K562 (cell line): ENCODE data around the gene ATG12. TPM values are rescaled to one million over a fixed set of nuclear protein-coding genes. Genes with fewer than 3 reads are reported as not detected.

Source experiments
- DLX4 ChIP-seq: fragments of 250-450 bp; sonication (Bioruptor Pico); IDR thresholded peaks from 2 replicates; pipeline ENCODE4 v1.6.1; 2021; ENCODE audit warnings: mild to moderate bottlenecking
- RFX7 ChIP-seq: fragments of 250-450 bp; sonication (Bioruptor Pico); IDR thresholded peaks from 2 replicates; pipeline ENCODE4 v1.5.1; 2021; ENCODE audit warnings: mild to moderate bottlenecking
- SNIP1 ChIP-seq: fragments of 450-650 bp; IDR thresholded peaks from 2 replicates; pipeline ENCODE4 v1.7.1; 2017; ENCODE audit warnings: low read depth, mild to moderate bottlenecking
- TEAD2 ChIP-seq: fragments of 450-650 bp; IDR thresholded peaks from 2 replicates; pipeline ENCODE4 v1.6.1; 2016; ENCODE audit warnings: missing genetic modification characterization, control low read depth, missing compliant biosample characterization
- THRA ChIP-seq: fragments of 450-650 bp; IDR thresholded peaks from 2 replicates; pipeline ENCODE4 v1.6.1; 2017; ENCODE audit warnings: mild to moderate bottlenecking, moderate library complexity
- XRCC4 ChIP-seq: IDR thresholded peaks from one replicate; pipeline ENCODE4 v1.6.1; 2011; ENCODE audit not compliant: insufficient read depth, insufficient read length; ENCODE audit errors: extremely low read depth
- polyA plus RNA-seq, 8 experiments: library from polyadenylated mRNA; depleted of rRNA in 4 of 8; stranded (reverse) in 5 of 8; unstranded in 3 of 8; fragments of >200 nt; fragmentation: Nextera tagmentation in 2 of 8; fragmentation: Illumina TruSeq in 1 of 8; extraction: Ambion mirVana in 2 of 8; extraction: Trizol in 1 of 8; gene quantifications; 2 replicates each; pipeline versions ENCODE4 v1.2.1 to v1.2.3, GENCODE V29; 2011 to 2014; ENCODE audit warnings: inconsistent platforms in 1 of 8, missing spikeins in 1 of 8
- total RNA-seq, 7 experiments: library from RNA; depleted of rRNA in 6 of 7; stranded (reverse); fragments of >200 nt in 6 of 7; fragmentation: Illumina TruSeq in 2 of 7; extraction: Trizol in 2 of 7; gene quantifications; 2 replicates each; pipeline versions ENCODE4 v1.2.1 to v1.2.3, GENCODE V29; 2011 to 2021; ENCODE audit warnings: low replicate concordance in 1 of 7
- TF ChIP-seq, protein P1 (sequence below): fragments of 450-650 bp; formaldehyde crosslinking; conservative IDR thresholded peaks from 2 replicates; pipeline ENCODE4 v1.4.0; 2022; ENCODE audit warnings: mild to moderate bottlenecking, missing genetic modification characterization
- TF ChIP-seq, protein P2 (sequence below): sonication (generic); formaldehyde crosslinking; IDR thresholded peaks from 2 replicates; pipeline ENCODE4 v1.8.1; 2023; ENCODE audit warnings: mild to moderate bottlenecking, missing genetic modification reagents
- TF ChIP-seq, protein P3 (sequence below), 2 experiments: fragments of 450-650 bp in 1 of 2; sonication (generic) in 1 of 2; formaldehyde crosslinking in 1 of 2; IDR thresholded peaks; 2 replicates each; pipeline versions ENCODE4 v1.7.1 to v1.9.0; 2016 to 2022; ENCODE audit warnings: inconsistent platforms in 1 of 2, mild to moderate bottlenecking in 1 of 2, missing genetic modification reagents in 1 of 2
- TF ChIP-seq, protein P4 (sequence below): fragments of 250-450 bp; sonication (Bioruptor Pico); IDR thresholded peaks from 2 replicates; pipeline ENCODE4 v1.5.0; 2022; ENCODE audit warnings: mild to moderate bottlenecking

The ATG12 gene
- total and polyA plus RNA-seq, 9 of the 15 experiments (the other 6 are each of a cell fraction or from before 2014, with no cell fraction given): 21.6 to 132 (median 61.3) TPM

DNA sequence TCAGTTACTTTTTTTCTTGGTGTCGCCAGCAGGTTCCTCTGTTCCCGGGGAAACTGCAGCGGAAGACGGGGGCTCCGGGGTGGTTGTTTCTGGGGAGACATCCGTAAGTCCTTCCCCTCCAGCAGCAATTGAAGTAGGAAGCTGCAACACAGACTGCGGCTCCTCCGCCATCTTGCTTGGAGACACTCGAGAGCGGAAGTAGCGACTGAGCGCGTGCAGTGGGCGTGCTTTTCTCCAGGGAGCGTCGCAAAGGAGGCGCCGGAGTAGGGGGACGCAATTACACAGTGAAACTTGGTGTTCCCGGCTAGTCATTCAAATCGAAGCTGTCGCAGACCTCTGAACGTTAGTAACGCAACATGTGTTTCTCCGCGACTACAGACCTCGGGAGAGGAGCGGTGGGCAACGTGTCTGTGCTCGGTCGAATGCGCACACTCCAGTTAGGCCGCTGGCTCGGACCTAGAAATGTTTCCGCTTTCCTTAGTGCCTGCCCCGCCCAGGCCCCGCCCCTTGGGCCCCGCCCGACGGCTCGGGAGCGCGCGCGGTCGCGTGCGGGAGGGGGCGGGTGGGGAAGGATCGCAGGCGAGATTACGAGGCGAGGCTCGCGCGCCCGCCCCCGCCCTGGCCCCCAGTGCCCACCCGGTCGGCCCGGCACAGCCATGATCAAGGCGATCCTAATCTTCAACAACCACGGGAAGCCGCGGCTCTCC is at the start of gene ATG12, which contains the start of gene AP3S1 (continued):
- TF ChIP-seq, protein P1, sequence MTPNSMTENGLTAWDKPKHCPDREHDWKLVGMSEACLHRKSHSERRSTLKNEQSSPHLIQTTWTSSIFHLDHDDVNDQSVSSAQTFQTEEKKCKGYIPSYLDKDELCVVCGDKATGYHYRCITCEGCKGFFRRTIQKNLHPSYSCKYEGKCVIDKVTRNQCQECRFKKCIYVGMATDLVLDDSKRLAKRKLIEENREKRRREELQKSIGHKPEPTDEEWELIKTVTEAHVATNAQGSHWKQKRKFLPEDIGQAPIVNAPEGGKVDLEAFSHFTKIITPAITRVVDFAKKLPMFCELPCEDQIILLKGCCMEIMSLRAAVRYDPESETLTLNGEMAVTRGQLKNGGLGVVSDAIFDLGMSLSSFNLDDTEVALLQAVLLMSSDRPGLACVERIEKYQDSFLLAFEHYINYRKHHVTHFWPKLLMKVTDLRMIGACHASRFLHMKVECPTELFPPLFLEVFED (CRISPR knock-in tag): 0 out of 2 replicates have a peak, but pooled peaks have one; percentile 21
- TF ChIP-seq XRCC4 (no peak), TEAD2 (no peak), RFX7 (CRISPR knock-in tag) (no peak), THRA (no peak), DLX4 (CRISPR knock-in tag) (no peak), SNIP1 (no peak)
- TF ChIP-seq, protein P2, sequence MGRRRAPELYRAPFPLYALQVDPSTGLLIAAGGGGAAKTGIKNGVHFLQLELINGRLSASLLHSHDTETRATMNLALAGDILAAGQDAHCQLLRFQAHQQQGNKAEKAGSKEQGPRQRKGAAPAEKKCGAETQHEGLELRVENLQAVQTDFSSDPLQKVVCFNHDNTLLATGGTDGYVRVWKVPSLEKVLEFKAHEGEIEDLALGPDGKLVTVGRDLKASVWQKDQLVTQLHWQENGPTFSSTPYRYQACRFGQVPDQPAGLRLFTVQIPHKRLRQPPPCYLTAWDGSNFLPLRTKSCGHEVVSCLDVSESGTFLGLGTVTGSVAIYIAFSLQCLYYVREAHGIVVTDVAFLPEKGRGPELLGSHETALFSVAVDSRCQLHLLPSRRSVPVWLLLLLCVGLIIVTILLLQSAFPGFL (CRISPR knock-in tag): no peak; the same call in 1 of the 2 replicates
- TF ChIP-seq, protein P3, sequence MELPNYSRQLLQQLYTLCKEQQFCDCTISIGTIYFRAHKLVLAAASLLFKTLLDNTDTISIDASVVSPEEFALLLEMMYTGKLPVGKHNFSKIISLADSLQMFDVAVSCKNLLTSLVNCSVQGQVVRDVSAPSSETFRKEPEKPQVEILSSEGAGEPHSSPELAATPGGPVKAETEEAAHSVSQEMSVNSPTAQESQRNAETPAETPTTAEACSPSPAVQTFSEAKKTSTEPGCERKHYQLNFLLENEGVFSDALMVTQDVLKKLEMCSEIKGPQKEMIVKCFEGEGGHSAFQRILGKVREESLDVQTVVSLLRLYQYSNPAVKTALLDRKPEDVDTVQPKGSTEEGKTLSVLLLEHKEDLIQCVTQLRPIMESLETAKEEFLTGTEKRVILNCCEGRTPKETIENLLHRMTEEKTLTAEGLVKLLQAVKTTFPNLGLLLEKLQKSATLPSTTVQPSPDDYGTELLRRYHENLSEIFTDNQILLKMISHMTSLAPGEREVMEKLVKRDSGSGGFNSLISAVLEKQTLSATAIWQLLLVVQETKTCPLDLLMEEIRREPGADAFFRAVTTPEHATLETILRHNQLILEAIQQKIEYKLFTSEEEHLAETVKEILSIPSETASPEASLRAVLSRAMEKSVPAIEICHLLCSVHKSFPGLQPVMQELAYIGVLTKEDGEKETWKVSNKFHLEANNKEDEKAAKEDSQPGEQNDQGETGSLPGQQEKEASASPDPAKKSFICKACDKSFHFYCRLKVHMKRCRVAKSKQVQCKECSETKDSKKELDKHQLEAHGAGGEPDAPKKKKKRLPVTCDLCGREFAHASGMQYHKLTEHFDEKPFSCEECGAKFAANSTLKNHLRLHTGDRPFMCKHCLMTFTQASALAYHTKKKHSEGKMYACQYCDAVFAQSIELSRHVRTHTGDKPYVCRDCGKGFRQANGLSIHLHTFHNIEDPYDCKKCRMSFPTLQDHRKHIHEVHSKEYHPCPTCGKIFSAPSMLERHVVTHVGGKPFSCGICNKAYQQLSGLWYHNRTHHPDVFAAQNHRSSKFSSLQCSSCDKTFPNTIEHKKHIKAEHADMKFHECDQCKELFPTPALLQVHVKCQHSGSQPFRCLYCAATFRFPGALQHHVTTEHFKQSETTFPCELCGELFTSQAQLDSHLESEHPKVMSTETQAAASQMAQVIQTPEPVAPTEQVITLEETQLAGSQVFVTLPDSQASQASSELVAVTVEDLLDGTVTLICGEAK (IDR thresholded peaks at IDR 0.05): peak; percentile 80
- TF ChIP-seq, protein P3 (CRISPR knock-in tag; IDR thresholded peaks at IDR 0.05): peak; percentile 25; the same call in 1 of the 2 replicates
- TF ChIP-seq, protein P4, sequence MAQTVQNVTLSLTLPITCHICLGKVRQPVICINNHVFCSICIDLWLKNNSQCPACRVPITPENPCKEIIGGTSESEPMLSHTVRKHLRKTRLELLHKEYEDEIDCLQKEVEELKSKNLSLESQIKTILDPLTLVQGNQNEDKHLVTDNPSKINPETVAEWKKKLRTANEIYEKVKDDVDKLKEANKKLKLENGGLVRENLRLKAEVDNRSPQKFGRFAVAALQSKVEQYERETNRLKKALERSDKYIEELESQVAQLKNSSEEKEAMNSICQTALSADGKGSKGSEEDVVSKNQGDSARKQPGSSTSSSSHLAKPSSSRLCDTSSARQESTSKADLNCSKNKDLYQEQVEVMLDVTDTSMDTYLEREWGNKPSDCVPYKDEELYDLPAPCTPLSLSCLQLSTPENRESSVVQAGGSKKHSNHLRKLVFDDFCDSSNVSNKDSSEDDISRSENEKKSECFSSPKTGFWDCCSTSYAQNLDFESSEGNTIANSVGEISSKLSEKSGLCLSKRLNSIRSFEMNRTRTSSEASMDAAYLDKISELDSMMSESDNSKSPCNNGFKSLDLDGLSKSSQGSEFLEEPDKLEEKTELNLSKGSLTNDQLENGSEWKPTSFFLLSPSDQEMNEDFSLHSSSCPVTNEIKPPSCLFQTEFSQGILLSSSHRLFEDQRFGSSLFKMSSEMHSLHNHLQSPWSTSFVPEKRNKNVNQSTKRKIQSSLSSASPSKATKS: no peak
